Measurements from ENCODE around the gene OR52B2. TPM values are rescaled to one million over a fixed set of nuclear protein-coding genes. Genes with fewer than 3 reads are reported as not detected.

The OR52B2 gene
- total and polyA plus RNA-seq, 2 of the 8 experiments (the other 6 are each of a cell fraction or from before 2014, with no cell fraction given) = 0.15 TPM; not detected in 1

DNA sequence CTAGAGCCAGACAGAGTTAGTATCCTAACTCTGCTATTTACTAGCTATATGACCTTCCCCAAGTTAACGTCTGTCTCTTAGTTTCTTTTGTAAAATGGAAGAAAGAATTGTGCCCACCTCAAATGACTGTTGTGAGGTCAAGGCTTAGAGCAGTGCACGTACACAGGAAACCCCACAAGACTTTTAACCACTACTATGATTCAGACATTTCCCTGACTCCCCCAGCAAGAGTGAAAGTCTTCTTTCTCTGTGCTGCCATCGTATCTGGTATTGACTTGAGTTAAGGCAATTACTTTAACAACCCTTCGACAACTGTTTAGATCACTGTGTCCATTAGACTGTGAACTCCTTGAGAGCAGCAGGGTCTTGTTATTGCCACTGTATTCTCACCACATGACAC is 26.3 kb upstream of the OR52B2 start:
- no peak overlapping the region for H2BK120ac ChIP-seq (replicated peaks; ENCODE audit: low read depth, low read length)
- no peak overlapping the region for H4K8ac ChIP-seq (ENCODE audit: extremely low read depth, insufficient read depth, low read length)
- H2BK5ac ChIP-seq (ENCODE audit: low read depth, low read length) = no peak overlapping the region
- no peaks in the 10 kb centered on the region for H4K20me1 ChIP-seq (replicated peaks in 1 of 2; ENCODE audit: control insufficient read depth in 1 of 2, insufficient read depth in 2 of 2, low read length in 2 of 2)
- no peak overlapping the region for H4K91ac ChIP-seq (replicated peaks; ENCODE audit: insufficient read length, low read length)
- H2AK5ac ChIP-seq (ENCODE audit: low read depth, low read length) = no peak overlapping the region
- WGBS, 2 experiments (ENCODE audit: extremely low coverage in 1 of 2, insufficient coverage in 1 of 2, insufficient read length in 1 of 2, insufficient replicate concordance in 2 of 2, low coverage in 1 of 2, low lambda C conversion rate in 2 of 2, missing lambda C conversion rate in 1 of 2) = 64% methylated on average over 4 of the region's 4 CpGs; no CpG with 5 or more reads in 1 of the 2 experiments
- no peak overlapping the region for H3K4me2 ChIP-seq (ENCODE audit: insufficient read depth in 1 of 2, low read depth in 2 of 2, low read length in 2 of 2)
- H3K27ac ChIP-seq (ENCODE audit: low read depth, low read length) = no peak overlapping the region
- H3K36me3 ChIP-seq (ENCODE audit: control insufficient read depth in 2 of 4, insufficient read depth in 4 of 4, low read length in 3 of 4) = no peaks in the 10 kb centered on the region; a peak in 1 of 8 replicates
- H3K23ac ChIP-seq (ENCODE audit: insufficient read length) = no peak overlapping the region
- no peak for FAIRE-seq
- no peak for DNase-seq (ENCODE audit: low read depth in 1 of 2, low spot score in 2 of 2)
- H2BK20ac ChIP-seq (ENCODE audit: low read length) = no peak overlapping the region
- no peak overlapping the region for H3K56ac ChIP-seq (replicated peaks; ENCODE audit: insufficient read length, low read depth, low read length)
- ChIA-PET POLR2A (ENCODE audit: partially characterized antibody) (no interaction called here), CTCF (ENCODE audit: partially characterized antibody) (interaction anchor here (1.2 kb wide), 1 partner anchor 54 kb away, joined by 3 read pairs; no protein-coding TSS in a partner anchor)
- H3K4me1 ChIP-seq (replicated peaks in 1 of 4; ENCODE audit: control insufficient read depth in 3 of 4, insufficient read depth in 4 of 4, low read length in 3 of 4) = peaks cover 0 to 3% (median 1%) of the 10 kb centered on the region in 4 experiments; a peak in 2 of 7 replicates
- no peak overlapping the region for H4K5ac ChIP-seq (ENCODE audit: insufficient read length, low read depth, low read length)
- no peaks in the 10 kb centered on the region for H3K23me2 ChIP-seq (ENCODE audit: low read depth, low read length)
- H3K18ac ChIP-seq (ENCODE audit: extremely low read depth, low read length) = no peak overlapping the region
- H2BK15ac ChIP-seq (ENCODE audit: low read length) = no peak overlapping the region
- no peak overlapping the region for H3K4ac ChIP-seq (replicated peaks; ENCODE audit: insufficient read length, low read depth, low read length)
- H3K79me1 ChIP-seq (ENCODE audit: low read depth, low read length) = no peaks in the 10 kb centered on the region
- no peak overlapping the region for H3K14ac ChIP-seq (ENCODE audit: insufficient read length)
- no peaks in the 10 kb centered on the region for H3K27me3 ChIP-seq (replicated peaks in 1 of 4; ENCODE audit: control insufficient read depth in 3 of 4, extremely low read depth in 1 of 4, insufficient read depth in 3 of 4, low read length in 3 of 4)
- no peak overlapping the region for H3K9ac ChIP-seq (replicated peaks in 1 of 4; ENCODE audit: extremely low read depth in 1 of 4, low read depth in 3 of 4, low read length in 3 of 4)
- H2AFZ ChIP-seq (ENCODE audit: low read length) = no peak overlapping the region
- no peak overlapping the region for H3K4me3 ChIP-seq (ENCODE audit: extremely low read depth in 1 of 4, insufficient read depth in 2 of 4, low read depth in 3 of 4, low read length in 4 of 4)
- H3K9me3 ChIP-seq (ENCODE audit: insufficient read depth in 2 of 2, low read depth in 1 of 2, low read length in 1 of 2) = no peaks in the 10 kb centered on the region; a peak in 1 of 4 replicates
- H3K79me2 ChIP-seq (ENCODE audit: control insufficient read depth in 1 of 2, insufficient read depth in 2 of 2, low read length in 2 of 2) = no peaks in the 10 kb centered on the region
- no peak overlapping the region for H2BK12ac ChIP-seq (ENCODE audit: low read depth, low read length)
- no peak for TF ChIP-seq ZNF274 (IDR thresholded peaks at IDR 0.05; ENCODE audit: borderline replicate concordance, extremely low read depth, low read length)
- no peak for TF ChIP-seq GABPA (IDR thresholded peaks at IDR 0.05; ENCODE audit: borderline replicate concordance, insufficient read depth, low read length)
- no peak for TF ChIP-seq BCL11A (IDR thresholded peaks at IDR 0.05; ENCODE audit: low read depth in 2 of 2, low read length in 2 of 2)
- TF ChIP-seq POLR2AphosphoS5 (IDR thresholded peaks at IDR 0.05; ENCODE audit: low read depth, low read length) = no peak
- TF ChIP-seq SIX5 (IDR thresholded peaks at IDR 0.05; ENCODE audit: low read depth, low read length) = no peak
- TF ChIP-seq, protein P1, sequence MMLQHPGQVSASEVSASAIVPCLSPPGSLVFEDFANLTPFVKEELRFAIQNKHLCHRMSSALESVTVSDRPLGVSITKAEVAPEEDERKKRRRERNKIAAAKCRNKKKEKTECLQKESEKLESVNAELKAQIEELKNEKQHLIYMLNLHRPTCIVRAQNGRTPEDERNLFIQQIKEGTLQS (IDR thresholded peaks at IDR 0.05; ENCODE audit: insufficient read depth, low read depth, low read length) = no peak
- no peak for TF ChIP-seq CBX8 (IDR thresholded peaks at IDR 0.05; ENCODE audit: borderline replicate concordance, low read depth, low read length)
- TF ChIP-seq, protein P2, sequence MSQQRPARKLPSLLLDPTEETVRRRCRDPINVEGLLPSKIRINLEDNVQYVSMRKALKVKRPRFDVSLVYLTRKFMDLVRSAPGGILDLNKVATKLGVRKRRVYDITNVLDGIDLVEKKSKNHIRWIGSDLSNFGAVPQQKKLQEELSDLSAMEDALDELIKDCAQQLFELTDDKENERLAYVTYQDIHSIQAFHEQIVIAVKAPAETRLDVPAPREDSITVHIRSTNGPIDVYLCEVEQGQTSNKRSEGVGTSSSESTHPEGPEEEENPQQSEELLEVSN (IDR thresholded peaks at IDR 0.05) = no peak
- TF ChIP-seq SAP30 (IDR thresholded peaks at IDR 0.05; ENCODE audit: insufficient read depth, insufficient replicate concordance, low read length) = no peak
- no peak for TF ChIP-seq GTF2F1 (IDR thresholded peaks at IDR 0.05; ENCODE audit: borderline replicate concordance, low read depth, low read length)
- no peak for TF ChIP-seq CREB1 (IDR thresholded peaks at IDR 0.05)
- TF ChIP-seq SP4 (IDR thresholded peaks at IDR 0.05; ENCODE audit: low read length) = no peak
- no peak for TF ChIP-seq SP2 (IDR thresholded peaks at IDR 0.05; ENCODE audit: low read length)
- no peak for TF ChIP-seq CHD1 (IDR thresholded peaks at IDR 0.05; ENCODE audit: low read depth, low read length)
